ENCODE measurements around the gene PGAM2.

The PGAM2 gene

GRCh38 chr7:44103566-44103922 lies 38.2 kb upstream of the PGAM2 start:
- DNase-seq, result no peak

- DNase-seq, result no peak
Measured at GRCh38 chr7:44102846-44103565, 37.6 kb upstream of the PGAM2 start.

GRCh38 chr7:44101966-44102845 lies 36.8 kb upstream of the PGAM2 start:
- DNase-seq, result no peak

GRCh38 chr7:44101303-44101965 lies 36.1 kb upstream of the PGAM2 start:
- no peak for DNase-seq

GRCh38 chr7:44100458-44101302 lies 35.3 kb upstream of the PGAM2 start:
- DNase-seq, result no peak

GRCh38 chr7:44099669-44100068 lies 34.3 kb upstream of the PGAM2 start:
- DNase-seq, result no peak

- no peak for DNase-seq
Measured at GRCh38 chr7:44098092-44099068, 33.0 kb upstream of the PGAM2 start.

GRCh38 chr7:44097064-44097932 lies 31.9 kb upstream of the PGAM2 start:
- DNase-seq, result no peak

GRCh38 chr7:44096326-44096881 lies 31.0 kb upstream of the PGAM2 start:
- DNase-seq, result no peak

GRCh38 chr7:44095781-44096180 lies 30.4 kb upstream of the PGAM2 start:
- no peak for DNase-seq

- DNase-seq, result no peak
Measured at GRCh38 chr7:44094883-44095592, 29.7 kb upstream of the PGAM2 start.

- no peak for DNase-seq
Measured at GRCh38 chr7:44094365-44094764, 29.0 kb upstream of the PGAM2 start.

GRCh38 chr7:44093102-44093641 lies 27.8 kb upstream of the PGAM2 start:
- DNase-seq, result no peak

GRCh38 chr7:44087911-44088838 lies 22.8 kb upstream of the PGAM2 start:
- no peak for DNase-seq

- DNase-seq, result no peak
Measured at GRCh38 chr7:44086627-44087026, 21.3 kb upstream of the PGAM2 start.

- DNase-seq, result no peak
Measured at GRCh38 chr7:44085546-44085945, 20.2 kb upstream of the PGAM2 start.

- no peak for DNase-seq
Measured at GRCh38 chr7:44084701-44085100, 19.3 kb upstream of the PGAM2 start.

GRCh38 chr7:44083796-44084195 lies 18.4 kb upstream of the PGAM2 start:
- DNase-seq, result no peak
